H1 (cell line): Measurements from ENCODE around the gene RCE1.

Experiments
- CTCF ChIP-seq, 3 experiments: IDR thresholded peaks; 1 replicate in 2 of 3; 2 replicates in 1 of 3; pipeline versions ENCODE4 v1.5.1 to v1.6.1; 2011; ENCODE audit warnings: low read length in 3 of 3, mild to moderate bottlenecking in 3 of 3, inconsistent platforms in 2 of 3, low read depth in 1 of 3, moderate library complexity in 1 of 3; ENCODE audit not compliant: insufficient read depth in 1 of 3; ENCODE audit errors: control extremely low read depth in 1 of 3
- EZH2 ChIP-seq: fragments of 200-600 bp; sonication (generic); IDR thresholded peaks from 2 replicates; pipeline ENCODE4 v1.7.1; 2012; ENCODE audit warnings: low read depth, mild to moderate bottlenecking, moderate library complexity, low read length, inconsistent platforms; ENCODE audit not compliant: severe bottlenecking
- RAD21 ChIP-seq, 2 experiments: IDR thresholded peaks in 1 of 2; conservative IDR thresholded peaks in 1 of 2; 2 replicates each; pipeline ENCODE4 v1.6.1; 2011; ENCODE audit warnings: low read depth in 2 of 2, low read length in 2 of 2, improper control_type of control experiment in 1 of 2, inconsistent platforms in 1 of 2, mild to moderate bottlenecking in 1 of 2, moderate library complexity in 1 of 2

GRCh38 chr11:66861038-66861773 is 18.0 kb downstream of the RCE1 start:
- TF ChIP-seq EZH2 (no peak), RAD21 (IDR thresholded peaks at IDR 0.05 in 1 of 2, conservative IDR thresholded peaks at IDR 0.05 in 1 of 2; ENCODE audit: low read depth in 2 of 2, low read length in 2 of 2) (no peak), CTCF (IDR thresholded peaks at IDR 0.05; ENCODE audit: control extremely low read depth in 1 of 3, insufficient read depth in 1 of 3, low read depth in 1 of 3, low read length in 3 of 3) (no peak)
